ENCODE measurements around the gene ASPDH. TPM values are rescaled to one million over a fixed set of nuclear protein-coding genes. Genes with fewer than 3 reads are reported as not detected.

Gene ASPDH
- polyA plus RNA-seq, 2 of the 4 experiments (the other 2 are of a cell fraction) = not detected

DNA sequence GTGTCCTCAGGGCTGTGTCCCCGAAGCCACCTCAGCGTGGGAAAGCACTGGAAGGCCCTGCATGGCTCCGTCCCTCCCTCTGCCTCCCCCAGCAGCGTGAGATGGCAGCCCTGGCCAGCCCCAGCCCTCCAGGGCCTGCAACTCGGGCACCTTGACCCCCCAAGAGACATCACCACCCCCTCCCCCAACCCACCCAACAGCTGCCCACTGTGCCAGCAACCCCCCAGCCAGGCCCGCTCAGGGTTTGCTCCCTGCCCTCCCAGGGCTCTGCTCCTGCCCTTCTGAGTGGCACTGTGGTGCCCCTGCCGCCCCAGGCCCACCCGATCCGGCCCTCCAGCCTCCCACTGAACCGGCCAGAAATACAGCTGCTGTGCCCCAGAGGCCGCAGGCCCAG is 1.5 kb upstream of the ASPDH start:
- FAIRE-seq = no peak
- no peak overlapping the region for H3K27ac ChIP-seq
- DNase-seq (ENCODE audit: low read depth in 1 of 2, low spot score in 1 of 2) = no peak
- no peak overlapping the region for H3K4me3 ChIP-seq
- ChIA-PET CTCF (interaction anchor here (1.2 to 5.6 kb wide), 4 partner anchors 23 to 59 kb away, joined by 3 to 38 read pairs (median 8); no protein-coding TSS in a partner anchor), POLR2A (no interaction called here)
- peaks cover 19% of the 10 kb centered on the region; the same call in 2 of the 3 replicates for H3K4me1 ChIP-seq
- no peak overlapping the region for H3K4me2 ChIP-seq
- H3K9me3 ChIP-seq = no peaks in the 10 kb centered on the region; the same call in 2 of the 3 replicates
- ATAC-seq = no peak
- WGBS (ENCODE audit: missing lambda C conversion rate) = 83% methylated on average over 7 of the region's 11 CpGs
- no peak for TF ChIP-seq FOXS1 (CRISPR knock-in tag; IDR thresholded peaks at IDR 0.05)
- no peak for TF ChIP-seq FOSL2 (IDR thresholded peaks at IDR 0.05)
- TF ChIP-seq FOSL2 (CRISPR knock-in tag; IDR thresholded peaks at IDR 0.05) = no peak
- no peak for TF ChIP-seq SREBF2 (IDR thresholded peaks at IDR 0.05)
- TF ChIP-seq MAZ (IDR thresholded peaks at IDR 0.05; ENCODE audit: borderline replicate concordance, low read depth, low read length) = no peak
- no peak for TF ChIP-seq ELK1 (IDR thresholded peaks at IDR 0.05; ENCODE audit: low read depth, low read length)
- no peak for TF ChIP-seq KDM1A (IDR thresholded peaks at IDR 0.05; ENCODE audit: low read depth)
- no peak for TF ChIP-seq ZSCAN20 (CRISPR knock-in tag; IDR thresholded peaks at IDR 0.05)
- no peak for TF ChIP-seq POLR2A (IDR thresholded peaks at IDR 0.05; ENCODE audit: low read length)
- no peak for TF ChIP-seq EP300 (IDR thresholded peaks at IDR 0.05)
- TF ChIP-seq ESRRA (IDR thresholded peaks at IDR 0.05; ENCODE audit: borderline replicate concordance, low read length) = no peak
- TF ChIP-seq MYC (IDR thresholded peaks at IDR 0.05; ENCODE audit: borderline replicate concordance, low read length) = no peak
- no peak for TF ChIP-seq PHF8 (IDR thresholded peaks at IDR 0.05; ENCODE audit: borderline replicate concordance, low read depth)
- no peak for TF ChIP-seq POLR2AphosphoS2 (conservative IDR thresholded peaks at IDR 0.05; ENCODE audit: low read length)
- TF ChIP-seq REST (IDR thresholded peaks at IDR 0.05) = no peak
- TF ChIP-seq HEYL (CRISPR knock-in tag; IDR thresholded peaks at IDR 0.05) = no peak
- TF ChIP-seq, protein P1, sequence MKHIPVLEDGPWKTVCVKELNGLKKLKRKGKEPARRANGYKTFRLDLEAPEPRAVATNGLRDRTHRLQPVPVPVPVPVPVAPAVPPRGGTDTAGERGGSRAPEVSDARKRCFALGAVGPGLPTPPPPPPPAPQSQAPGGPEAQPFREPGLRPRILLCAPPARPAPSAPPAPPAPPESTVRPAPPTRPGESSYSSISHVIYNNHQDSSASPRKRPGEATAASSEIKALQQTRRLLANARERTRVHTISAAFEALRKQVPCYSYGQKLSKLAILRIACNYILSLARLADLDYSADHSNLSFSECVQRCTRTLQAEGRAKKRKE (CRISPR knock-in tag; IDR thresholded peaks at IDR 0.05; ENCODE audit: low read depth) = no peak
- no peak for TF ChIP-seq NFE2L2 (conservative IDR thresholded peaks at IDR 0.05; ENCODE audit: low read length)
- TF ChIP-seq JUN (IDR thresholded peaks at IDR 0.05) = no peak
- TF ChIP-seq EHF (CRISPR knock-in tag; IDR thresholded peaks at IDR 0.05) = no peak

- no peak for DNase-seq (ENCODE audit: low read depth in 1 of 2, low spot score in 1 of 2)
- H3K4me1 ChIP-seq = peaks cover 22% of the 10 kb centered on the region; the same call in 2 of the 3 replicates
- FAIRE-seq = no peak
- WGBS (ENCODE audit: missing lambda C conversion rate) = 58% methylated on average over 32 of the region's 38 CpGs
- H3K9me3 ChIP-seq = no peaks in the 10 kb centered on the region; the same call in 2 of the 3 replicates
- ChIA-PET POLR2A (no interaction called here), CTCF (interaction anchor here (1.2 to 5.6 kb wide), 2 partner anchors 23 to 59 kb away, joined by 4 to 38 read pairs; no protein-coding TSS in a partner anchor)
- no peak overlapping the region for H3K4me2 ChIP-seq
- no peak for ATAC-seq
- no peak overlapping the region for H3K4me3 ChIP-seq
- H3K27ac ChIP-seq = no peak overlapping the region
- TF ChIP-seq HES2 (IDR thresholded peaks at IDR 0.05) (no peak), PBX3 (IDR thresholded peaks at IDR 0.05) (no peak), HMGXB4 (CRISPR knock-in tag; IDR thresholded peaks at IDR 0.05; ENCODE audit: borderline replicate concordance) (no peak), MAZ (IDR thresholded peaks at IDR 0.05; ENCODE audit: borderline replicate concordance, low read depth, low read length) (no peak), FOXS1 (CRISPR knock-in tag; IDR thresholded peaks at IDR 0.05) (no peak), CBX2 (IDR thresholded peaks at IDR 0.05; ENCODE audit: borderline replicate concordance, low read depth) (no peak), RFX5 (IDR thresholded peaks at IDR 0.05) (no peak)
- TF ChIP-seq, protein P1 (CRISPR knock-in tag; IDR thresholded peaks at IDR 0.05; ENCODE audit: low read depth) = no peak
These were observed 844 bp upstream of the ASPDH start for GRCh38 chr19:50514346-50515167.

Measured in A549 (cell line).